ENCODE results near the gene CNTNAP1.

DNA sequence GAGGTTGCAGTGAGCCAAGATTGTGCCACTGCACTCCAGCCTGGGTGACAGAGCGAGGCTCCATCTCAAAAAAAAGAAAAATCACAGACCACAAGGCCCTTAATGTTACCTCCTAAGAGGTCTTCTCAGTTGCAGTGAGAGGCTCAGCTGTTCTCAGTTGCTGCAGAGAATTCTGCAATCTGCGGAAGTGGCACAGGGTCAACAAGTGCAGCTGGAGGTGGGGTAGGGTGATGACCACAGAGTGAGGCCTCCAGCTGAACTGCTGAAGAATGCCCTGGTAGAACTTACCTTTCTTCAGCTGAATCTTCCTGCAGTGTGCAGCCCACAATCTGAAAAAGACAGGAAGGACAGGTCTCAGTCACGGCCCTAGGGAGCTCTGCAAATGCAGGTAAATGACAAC, 26.3 kb downstream of the CNTNAP1 start:
- no peak for TF ChIP-seq POLR2A (IDR thresholded peaks at IDR 0.05; ENCODE audit: extremely low read depth, insufficient read length)
- TF ChIP-seq, protein P1, sequence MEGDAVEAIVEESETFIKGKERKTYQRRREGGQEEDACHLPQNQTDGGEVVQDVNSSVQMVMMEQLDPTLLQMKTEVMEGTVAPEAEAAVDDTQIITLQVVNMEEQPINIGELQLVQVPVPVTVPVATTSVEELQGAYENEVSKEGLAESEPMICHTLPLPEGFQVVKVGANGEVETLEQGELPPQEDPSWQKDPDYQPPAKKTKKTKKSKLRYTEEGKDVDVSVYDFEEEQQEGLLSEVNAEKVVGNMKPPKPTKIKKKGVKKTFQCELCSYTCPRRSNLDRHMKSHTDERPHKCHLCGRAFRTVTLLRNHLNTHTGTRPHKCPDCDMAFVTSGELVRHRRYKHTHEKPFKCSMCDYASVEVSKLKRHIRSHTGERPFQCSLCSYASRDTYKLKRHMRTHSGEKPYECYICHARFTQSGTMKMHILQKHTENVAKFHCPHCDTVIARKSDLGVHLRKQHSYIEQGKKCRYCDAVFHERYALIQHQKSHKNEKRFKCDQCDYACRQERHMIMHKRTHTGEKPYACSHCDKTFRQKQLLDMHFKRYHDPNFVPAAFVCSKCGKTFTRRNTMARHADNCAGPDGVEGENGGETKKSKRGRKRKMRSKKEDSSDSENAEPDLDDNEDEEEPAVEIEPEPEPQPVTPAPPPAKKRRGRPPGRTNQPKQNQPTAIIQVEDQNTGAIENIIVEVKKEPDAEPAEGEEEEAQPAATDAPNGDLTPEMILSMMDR (IDR thresholded peaks at IDR 0.05; ENCODE audit: low read depth, low read length) = no peak

Measured in NB4 (cell line).